Breast epithelium (tissue), 4 donors: Measurements from ENCODE around the gene RARRES2. TPM values are rescaled to one million over a fixed set of nuclear protein-coding genes. Genes with fewer than 3 reads are reported as not detected.
"Not testable (repeated sequence)": the region's sequence is repeated elsewhere in the genome, so short reads cannot be mapped to it uniquely, and the experiment has no call there.

ENCODE experiments used
- DNase-seq, 2 donors: peaks; one replicate each; pipeline ENCODE4 v3.0.0-alpha.2; 2019; ENCODE audit warnings: low spot score in 2 of 2
- H3K27ac ChIP-seq, 2 donors: fragments of 200-600 bp; sonication (generic) in 1 of 2; one replicate each; pipeline ENCODE4 v1.5.1; 2016 to 2019; ENCODE audit warnings: mild to moderate bottlenecking in 1 of 2
- H3K27me3 ChIP-seq, 2 donors: fragments of 200-600 bp; sonication (generic) in 1 of 2; one replicate each; pipeline versions ENCODE4 v1.5.1 to v1.6.0; 2017 to 2019; ENCODE audit warnings: control low read depth in 1 of 2, mild to moderate bottlenecking in 1 of 2
- H3K36me3 ChIP-seq: fragments of 200-600 bp; one replicate; pipeline ENCODE4 v1.5.1; 2019
- H3K4me1 ChIP-seq, 2 donors: fragments of 200-600 bp; sonication (generic); one replicate each; pipeline ENCODE4 v1.5.1; 2016 to 2019; ENCODE audit warnings: control low read depth in 1 of 2
- H3K4me3 ChIP-seq, 3 donors: fragments of 200-600 bp; sonication (generic); 1 replicate in 2 of 3; 2 replicates in 1 of 3; pipeline ENCODE4 v1.5.1; 2016 to 2019; ENCODE audit warnings: mild to moderate bottlenecking in 3 of 3, moderate library complexity in 2 of 3
- H3K9me3 ChIP-seq, 2 donors: fragments of 200-600 bp; sonication (generic) in 1 of 2; one replicate each; pipeline ENCODE4 v1.5.1; 2016 to 2019; ENCODE audit warnings: control low read depth in 1 of 2
- POLR2A ChIP-seq: fragments of 450-650 bp; IDR thresholded peaks from one replicate; pipeline ENCODE4 v1.6.1; 2016; ENCODE audit warnings: antibody characterized with exemption, mild to moderate bottlenecking, moderate library complexity
- POLR2AphosphoS5 ChIP-seq, 3 donors: sonication (generic); formaldehyde crosslinking; IDR thresholded peaks; one replicate each; pipeline ENCODE4 v1.6.1; 2017; ENCODE audit warnings: antibody characterized with exemption in 3 of 3
- intact Hi-C: fragments of 100-400 bp; cut with DNase I; formaldehyde crosslinking; loops from one replicate; pipeline ENCODE4 v1.15.1; 2023; ENCODE audit warnings: low total_unique reads
- total RNA-seq, 3 donors: library from RNA; depleted of rRNA; stranded (reverse); fragments of >200 nt; gene quantifications; one replicate each; pipeline ENCODE4 v1.1.0, GENCODE V29; 2016
- TF ChIP-seq, protein P1 (sequence below), 3 donors: fragments of 450-650 bp; IDR thresholded peaks; one replicate each; pipeline ENCODE4 v1.5.1; 2016 to 2017; ENCODE audit warnings: antibody characterized with exemption in 3 of 3, mild to moderate bottlenecking in 3 of 3, moderate library complexity in 3 of 3

RARRES2 gene
- total RNA-seq, 3 donors from 2014 or later: 156 to 297 (median 267) TPM

GRCh38 chr7:150311146-150311545, 30.3 kb downstream of the RARRES2 start:
- intact Hi-C loops: no loop called here
- Histone ChIP-seq H3K9me3 (no peaks in the 10 kb centered on the region), H3K36me3 (no peaks in the 10 kb centered on the region), H3K4me1 (no peaks in the 10 kb centered on the region), H3K27ac (no peak overlapping the region), H3K27me3 (no peaks in the 10 kb centered on the region), H3K4me3 (no peak overlapping the region)
- DNase-seq: no peak
- no peak for TF ChIP-seq POLR2A
- no peak for TF ChIP-seq POLR2AphosphoS5 (IDR thresholded peaks at IDR 0.05)
- TF ChIP-seq, protein P1, sequence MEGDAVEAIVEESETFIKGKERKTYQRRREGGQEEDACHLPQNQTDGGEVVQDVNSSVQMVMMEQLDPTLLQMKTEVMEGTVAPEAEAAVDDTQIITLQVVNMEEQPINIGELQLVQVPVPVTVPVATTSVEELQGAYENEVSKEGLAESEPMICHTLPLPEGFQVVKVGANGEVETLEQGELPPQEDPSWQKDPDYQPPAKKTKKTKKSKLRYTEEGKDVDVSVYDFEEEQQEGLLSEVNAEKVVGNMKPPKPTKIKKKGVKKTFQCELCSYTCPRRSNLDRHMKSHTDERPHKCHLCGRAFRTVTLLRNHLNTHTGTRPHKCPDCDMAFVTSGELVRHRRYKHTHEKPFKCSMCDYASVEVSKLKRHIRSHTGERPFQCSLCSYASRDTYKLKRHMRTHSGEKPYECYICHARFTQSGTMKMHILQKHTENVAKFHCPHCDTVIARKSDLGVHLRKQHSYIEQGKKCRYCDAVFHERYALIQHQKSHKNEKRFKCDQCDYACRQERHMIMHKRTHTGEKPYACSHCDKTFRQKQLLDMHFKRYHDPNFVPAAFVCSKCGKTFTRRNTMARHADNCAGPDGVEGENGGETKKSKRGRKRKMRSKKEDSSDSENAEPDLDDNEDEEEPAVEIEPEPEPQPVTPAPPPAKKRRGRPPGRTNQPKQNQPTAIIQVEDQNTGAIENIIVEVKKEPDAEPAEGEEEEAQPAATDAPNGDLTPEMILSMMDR (IDR thresholded peaks at IDR 0.05): no peak

DNA sequence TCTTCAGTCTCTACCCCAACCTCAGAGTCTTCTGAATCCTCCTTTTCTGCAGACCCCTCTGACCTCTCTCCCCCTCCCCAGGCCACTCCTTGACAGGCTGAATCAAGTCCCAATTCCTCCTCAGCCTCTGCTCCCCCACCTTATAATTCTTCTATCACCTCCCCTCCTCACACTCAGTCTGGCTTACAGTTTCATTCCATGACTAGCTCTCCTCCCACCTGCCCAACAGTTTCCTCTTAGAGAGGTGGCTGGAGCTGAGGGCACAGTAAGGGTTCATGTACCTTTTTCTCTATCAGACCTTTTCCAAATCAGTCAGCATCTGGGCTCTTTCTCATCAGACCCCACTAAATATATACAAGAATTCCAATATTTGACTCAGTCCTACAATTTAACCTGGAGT, 32.9 kb downstream of the RARRES2 start:
- Histone ChIP-seq H3K4me3 (no peak overlapping the region), H3K27ac (no peak overlapping the region)
- TF ChIP-seq POLR2A (no peak), POLR2AphosphoS5 (IDR thresholded peaks at IDR 0.05) (no peak)
- TF ChIP-seq, protein P1 (IDR thresholded peaks at IDR 0.05): no peak

GRCh38 chr7:150307904-150308303, 33.5 kb downstream of the RARRES2 start:
- Histone ChIP-seq H3K27ac (no peak overlapping the region), H3K27me3 (no peaks in the 10 kb centered on the region), H3K4me1 (no peaks in the 10 kb centered on the region), H3K4me3 (no peak overlapping the region), H3K36me3 (no peaks in the 10 kb centered on the region), H3K9me3 (no peaks in the 10 kb centered on the region)
- no peak for TF ChIP-seq POLR2AphosphoS5 (IDR thresholded peaks at IDR 0.05)
- no peak for TF ChIP-seq POLR2A
- TF ChIP-seq, protein P1 (IDR thresholded peaks at IDR 0.05): no peak
- no peak for DNase-seq
- intact Hi-C loops: no loop called here

More for the DNA sequence above, 32.9 kb downstream of the RARRES2 start:
- DNase-seq: no peak
- no peaks in the 10 kb centered on the region for H3K27me3 ChIP-seq
- no peaks in the 10 kb centered on the region for H3K9me3 ChIP-seq
- intact Hi-C loops: no loop called here
- H3K36me3 ChIP-seq: no peaks in the 10 kb centered on the region
- no peaks in the 10 kb centered on the region for H3K4me1 ChIP-seq

DNA sequence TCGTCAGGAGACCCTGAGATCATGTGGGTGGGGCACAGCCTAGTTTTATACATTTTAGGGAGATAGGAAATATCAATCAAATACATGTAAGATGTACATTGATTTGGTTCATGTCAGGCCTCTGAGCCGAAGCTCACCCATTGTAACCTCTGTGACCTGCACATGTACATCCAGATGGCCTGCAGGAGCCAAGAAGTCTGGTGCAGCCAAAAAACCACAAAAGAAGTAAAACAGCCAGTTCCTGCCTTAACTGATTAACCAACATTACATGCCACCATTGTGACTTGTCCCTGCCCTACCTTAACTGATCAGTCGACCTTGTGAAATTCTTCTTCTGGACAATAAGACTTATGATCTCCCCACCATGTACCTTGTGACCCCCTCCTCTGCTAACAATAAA, 34.3 kb downstream of the RARRES2 start:
- H3K9me3 ChIP-seq: no peaks in the 10 kb centered on the region
- no peak overlapping the region for H3K4me3 ChIP-seq
- TF ChIP-seq POLR2AphosphoS5 (IDR thresholded peaks at IDR 0.05) (no peak), POLR2A (no peak)
- TF ChIP-seq, protein P1 (IDR thresholded peaks at IDR 0.05): no peak
- intact Hi-C loops: no loop called here
- no peaks in the 10 kb centered on the region for H3K4me1 ChIP-seq
- no peaks in the 10 kb centered on the region for H3K36me3 ChIP-seq
- no peak for DNase-seq
- H3K27ac ChIP-seq: no peak overlapping the region
- no peaks in the 10 kb centered on the region for H3K27me3 ChIP-seq

- H3K36me3 ChIP-seq, H3K27ac ChIP-seq, H3K9me3 ChIP-seq, H3K27me3 ChIP-seq, H3K4me3 ChIP-seq, H3K4me1 ChIP-seq, DNase-seq, intact Hi-C loops: not testable (repeated sequence)
Observed at GRCh38 chr7:150306377-150306776, 35.1 kb downstream of the RARRES2 start.

GRCh38 chr7:150305903-150306284, 35.5 kb downstream of the RARRES2 start:
- intact Hi-C loops, H3K27me3 ChIP-seq, H3K9me3 ChIP-seq, DNase-seq, H3K27ac ChIP-seq, H3K4me1 ChIP-seq, H3K4me3 ChIP-seq, H3K36me3 ChIP-seq: not testable (repeated sequence)

- H3K4me3 ChIP-seq, H3K27me3 ChIP-seq, H3K36me3 ChIP-seq, H3K9me3 ChIP-seq, H3K27ac ChIP-seq, DNase-seq, H3K4me1 ChIP-seq, intact Hi-C loops: not testable (repeated sequence)
Observed at GRCh38 chr7:150305259-150305902, 36.0 kb downstream of the RARRES2 start.

GRCh38 chr7:150304499-150305258, 36.8 kb downstream of the RARRES2 start:
- intact Hi-C loops, H3K27ac ChIP-seq, H3K9me3 ChIP-seq: not testable (repeated sequence)

DNA sequence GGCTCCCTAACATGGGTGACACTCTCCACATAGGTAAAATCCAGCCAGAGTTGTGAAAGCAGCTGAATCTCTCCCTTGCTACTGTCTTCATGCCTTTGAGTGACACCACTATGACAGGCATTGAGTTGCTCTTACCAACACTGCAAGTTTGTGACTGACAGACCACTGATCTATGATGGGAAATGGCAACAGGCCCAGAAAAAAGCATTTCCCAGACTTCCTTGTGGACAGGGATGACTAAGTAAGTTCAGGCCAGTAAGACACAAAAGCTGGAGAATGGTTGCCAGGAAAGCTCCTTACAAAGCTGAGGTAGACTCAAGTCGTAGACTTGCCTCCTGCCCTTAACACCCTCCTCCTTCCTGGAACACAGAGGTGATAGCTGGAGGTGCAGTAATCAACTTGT, 38.5 kb downstream of the RARRES2 start:
- H3K4me1 ChIP-seq, H3K27me3 ChIP-seq, H3K27ac ChIP-seq, intact Hi-C loops, H3K9me3 ChIP-seq, H3K4me3 ChIP-seq, DNase-seq, H3K36me3 ChIP-seq: not testable (repeated sequence)

More at GRCh38 chr7:150304499-150305258, 36.8 kb downstream of the RARRES2 start:
- not testable (repeated sequence) for H3K4me3 ChIP-seq, DNase-seq, H3K36me3 ChIP-seq, H3K27me3 ChIP-seq, H3K4me1 ChIP-seq
